GM18517 (cell line): ENCODE results near the gene FCGR1A.
"Not testable (repeated sequence)": the region's sequence is repeated elsewhere in the genome, so short reads cannot be mapped to it uniquely, and the experiment has no call there.

Experiments used
- ATAC-seq: cut with Tn5 transposase; IDR thresholded peaks from one replicate; pipeline ENCODE4 v1.9.1; 2021; ENCODE audit warnings: mild to moderate bottlenecking, moderate library complexity; ENCODE audit not compliant: unreplicated experiment

The FCGR1A gene

GRCh38 chr1:149782600-149782999 is at the start of gene FCGR1A:
Gene FCGR1A, plus strand, starts transcription at chr1:149782694. Its CDS starts 50 bp downstream, at chr1:149782744.
- ATAC-seq: not testable (repeated sequence)

GRCh38 chr1:149732781-149733180 is 49.7 kb upstream of the FCGR1A start:
- ATAC-seq: not testable (repeated sequence)

- ATAC-seq: not testable (repeated sequence)
Observed at GRCh38 chr1:149734692-149735091, 47.8 kb upstream of the FCGR1A start.

GRCh38 chr1:149740148-149740581 is 42.3 kb upstream of the FCGR1A start:
- not testable (repeated sequence) for ATAC-seq

- not testable (repeated sequence) for ATAC-seq
Observed at GRCh38 chr1:149740590-149741230, 41.8 kb upstream of the FCGR1A start.

DNA sequence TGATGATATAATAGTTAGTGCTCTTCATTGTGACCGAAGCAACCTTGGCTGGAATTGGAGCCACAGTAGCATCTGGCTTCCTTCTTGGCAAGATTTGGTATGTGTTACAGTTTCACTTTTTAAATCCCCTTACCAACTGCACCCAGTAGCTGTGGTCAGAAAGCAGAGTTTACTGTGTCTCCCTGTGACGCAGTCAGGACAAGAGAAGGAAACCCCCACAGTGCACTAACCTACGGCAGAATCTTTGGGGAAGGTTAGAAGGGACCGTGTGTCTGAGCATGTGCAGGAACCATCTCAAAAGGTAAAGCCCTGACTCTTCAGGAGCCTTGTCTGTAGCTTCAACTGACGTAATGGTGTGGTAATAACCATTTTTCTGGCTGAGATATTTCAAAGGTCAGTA is 40.6 kb upstream of the FCGR1A start:
- ATAC-seq: not testable (repeated sequence)

- not testable (repeated sequence) for ATAC-seq
Observed at GRCh38 chr1:149746463-149747356, 35.8 kb upstream of the FCGR1A start.

DNA sequence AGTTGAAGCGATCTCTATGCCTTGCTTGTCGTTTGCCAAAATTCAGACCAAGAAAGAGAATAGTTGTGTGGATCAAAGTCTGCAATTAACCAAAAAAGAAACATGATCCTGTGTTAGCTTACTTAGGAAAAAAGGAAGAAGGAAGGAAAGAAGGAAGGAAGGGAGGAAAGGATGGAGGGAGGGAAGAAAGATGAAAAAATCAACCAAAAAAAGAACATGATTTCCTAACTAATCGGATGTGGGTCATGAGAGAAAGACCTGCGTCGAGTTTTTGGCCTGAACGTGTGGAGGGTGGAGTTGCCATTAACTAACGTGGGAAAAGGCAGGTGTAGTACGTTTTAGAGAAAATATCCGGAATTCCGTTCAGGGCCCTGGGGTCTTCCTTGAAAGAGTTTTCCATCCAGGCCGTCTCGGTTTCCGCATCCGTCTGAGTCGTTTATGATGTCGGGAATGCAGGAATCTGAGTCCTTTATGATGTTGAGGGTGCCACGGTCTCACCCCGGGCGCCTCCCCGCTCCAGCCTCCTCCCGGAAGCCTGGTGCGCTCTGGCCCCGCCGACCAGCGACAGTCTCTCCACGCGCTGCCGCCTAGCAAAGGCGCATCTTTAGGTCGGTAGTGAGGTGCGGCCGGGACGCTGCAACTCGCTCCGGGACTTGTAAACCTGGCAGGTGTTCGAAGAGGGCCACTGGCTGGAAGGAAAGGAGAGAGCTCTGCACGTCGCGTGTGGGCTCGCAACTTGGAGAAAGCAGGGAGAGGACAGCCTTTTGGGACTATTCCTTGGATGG is 34.9 kb upstream of the FCGR1A start:
- ATAC-seq: not testable (repeated sequence)

DNA sequence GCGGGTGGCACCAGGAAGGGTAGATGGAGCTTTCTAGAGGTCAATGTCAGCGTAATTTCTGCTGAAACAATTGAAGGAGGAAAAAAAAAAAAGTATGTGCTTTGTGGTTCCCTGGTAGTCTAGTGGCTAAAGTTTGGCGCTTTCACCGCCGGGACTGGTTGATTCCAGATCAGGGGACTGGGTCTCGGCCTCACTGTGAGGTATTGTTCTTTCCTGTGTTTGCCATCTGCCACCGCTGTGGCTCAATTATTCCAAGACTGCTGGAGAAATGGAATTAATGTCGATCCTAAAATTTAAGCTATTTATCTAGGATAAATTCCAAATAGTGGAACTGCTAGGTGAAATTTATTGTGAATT is 34.4 kb upstream of the FCGR1A start:
- not testable (repeated sequence) for ATAC-seq

- not testable (repeated sequence) for ATAC-seq
Observed at GRCh38 chr1:149750562-149750961, 31.9 kb upstream of the FCGR1A start.

DNA sequence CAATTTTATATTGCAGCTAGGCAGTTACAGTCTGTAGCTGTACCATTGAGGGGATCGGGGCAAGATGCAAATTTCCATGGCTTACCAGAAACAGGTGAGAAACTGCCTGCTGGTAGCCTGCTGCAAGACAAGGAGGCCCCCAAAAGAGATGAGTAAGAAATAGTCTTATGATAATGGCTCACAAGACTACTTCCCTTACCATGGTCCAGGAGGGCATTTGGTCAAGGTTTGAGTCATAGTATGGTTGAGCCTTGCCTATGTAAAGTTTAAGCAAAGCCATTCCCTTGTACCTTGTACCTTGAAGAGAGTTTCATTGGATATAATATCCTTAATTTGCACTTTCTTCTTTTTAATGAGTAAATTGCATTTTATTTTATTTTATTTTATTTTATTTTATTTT is 30.3 kb upstream of the FCGR1A start:
- not testable (repeated sequence) for ATAC-seq

DNA sequence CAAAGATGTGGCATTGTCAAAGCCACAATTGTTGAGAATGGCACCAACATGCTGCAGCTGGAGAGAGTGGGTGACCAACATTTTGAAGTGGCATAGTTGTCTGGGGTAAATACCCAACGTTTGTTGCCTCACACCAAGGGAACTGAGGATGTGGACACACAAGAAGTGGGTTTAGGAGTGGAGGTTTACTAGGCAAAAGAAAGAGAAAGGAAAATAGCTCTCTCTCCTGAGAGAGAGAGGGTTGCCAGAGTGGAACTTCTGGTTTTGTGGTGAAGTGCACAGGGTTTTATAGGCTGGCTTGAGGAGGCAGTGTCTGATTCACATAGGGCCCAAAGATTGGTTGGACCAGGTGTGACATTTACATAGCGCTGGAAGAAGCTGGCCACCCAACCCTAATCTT is 29.0 kb upstream of the FCGR1A start:
- not testable (repeated sequence) for ATAC-seq

DNA sequence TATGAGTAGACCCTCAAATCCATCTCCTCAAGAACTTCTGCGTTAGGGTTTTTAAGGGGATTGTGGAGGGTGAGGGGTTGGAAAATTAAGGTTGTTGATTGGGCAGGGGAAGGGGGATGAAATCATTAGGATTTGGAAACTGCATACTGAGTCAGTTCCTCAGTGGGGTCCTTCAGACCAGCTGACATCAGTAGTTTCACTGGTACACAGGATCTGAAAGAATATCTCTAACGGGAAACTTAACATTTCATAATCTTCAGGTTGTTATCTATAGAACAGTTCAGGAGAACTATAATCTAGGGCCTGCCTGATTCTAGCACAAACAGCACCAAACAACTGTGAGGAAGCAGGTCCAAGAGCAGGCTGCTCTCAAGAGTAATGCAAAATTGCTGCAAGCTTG is 27.2 kb upstream of the FCGR1A start:
- not testable (repeated sequence) for ATAC-seq

DNA sequence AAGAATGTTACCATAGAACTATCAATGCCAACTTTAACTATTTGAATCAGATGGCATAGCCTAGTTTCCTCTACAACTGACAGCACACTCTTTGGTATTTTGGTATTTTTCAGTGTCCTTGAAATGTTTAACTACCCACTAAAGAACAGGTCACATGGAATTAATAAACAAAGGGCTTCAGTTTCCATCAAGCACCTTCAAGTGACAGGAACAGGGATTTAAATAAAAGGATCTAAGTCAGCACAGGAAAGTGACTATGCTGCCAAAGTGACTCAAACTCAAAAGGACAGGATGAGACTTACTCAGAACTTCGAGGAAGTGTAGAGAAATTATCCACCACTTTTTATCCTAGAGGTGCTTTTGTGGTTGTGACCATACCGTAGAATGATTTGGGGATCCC is 20.2 kb upstream of the FCGR1A start:
- not testable (repeated sequence) for ATAC-seq

DNA sequence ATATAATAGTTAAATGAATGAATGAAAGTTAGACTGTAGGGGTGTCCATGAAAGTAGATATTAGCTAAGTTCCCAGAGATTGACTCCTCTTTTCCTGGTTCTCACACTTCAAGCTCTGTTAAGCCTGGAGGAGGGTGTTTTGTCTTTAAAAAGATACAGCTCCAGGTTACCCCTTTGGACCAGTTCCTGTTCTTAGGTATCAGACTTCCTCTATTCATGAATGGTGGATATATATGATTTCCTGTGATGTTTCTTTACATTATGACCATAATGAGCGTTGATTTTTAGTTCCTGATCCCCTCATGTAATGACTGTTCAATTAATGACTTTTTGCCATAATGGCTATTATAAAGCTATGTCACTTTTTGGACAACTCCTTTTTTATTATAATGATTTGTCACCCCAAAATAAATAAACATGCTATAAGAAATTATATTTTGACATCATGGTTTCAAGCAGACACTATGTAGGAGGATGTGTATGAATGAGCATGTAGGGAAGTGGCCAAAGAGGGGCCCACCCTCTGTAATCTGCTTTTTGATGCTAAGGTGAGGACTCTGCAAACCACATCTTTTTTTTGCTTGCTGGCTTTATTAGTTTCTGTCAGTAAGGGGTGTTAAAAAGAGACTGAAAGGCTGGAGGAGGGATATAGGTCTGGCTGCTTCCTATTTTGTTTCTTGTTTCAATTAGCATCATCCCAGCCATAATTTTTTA is 18.2 kb upstream of the FCGR1A start:
- ATAC-seq: not testable (repeated sequence)

DNA sequence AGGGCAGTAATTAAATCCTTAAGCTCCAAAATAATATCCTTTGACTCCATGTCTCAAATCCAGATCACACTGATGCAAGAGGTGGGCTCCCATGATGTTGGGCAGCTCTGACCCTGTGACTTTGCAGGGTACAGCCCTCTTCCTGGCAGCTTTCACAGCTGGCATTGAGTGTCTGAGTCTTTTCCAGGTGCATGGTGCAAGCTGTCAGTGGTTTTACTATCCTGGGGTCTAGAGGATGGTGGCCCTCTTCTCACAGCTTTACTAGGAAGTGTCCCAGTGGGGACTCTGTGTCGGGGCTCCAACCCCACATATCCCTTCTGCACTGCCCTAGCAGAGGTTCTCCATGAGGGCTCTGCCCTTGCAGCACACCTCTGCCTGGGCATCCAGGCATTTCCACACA is 16.3 kb upstream of the FCGR1A start:
- not testable (repeated sequence) for ATAC-seq

GRCh38 chr1:149769216-149769615 is 13.3 kb upstream of the FCGR1A start:
- ATAC-seq: not testable (repeated sequence)

DNA sequence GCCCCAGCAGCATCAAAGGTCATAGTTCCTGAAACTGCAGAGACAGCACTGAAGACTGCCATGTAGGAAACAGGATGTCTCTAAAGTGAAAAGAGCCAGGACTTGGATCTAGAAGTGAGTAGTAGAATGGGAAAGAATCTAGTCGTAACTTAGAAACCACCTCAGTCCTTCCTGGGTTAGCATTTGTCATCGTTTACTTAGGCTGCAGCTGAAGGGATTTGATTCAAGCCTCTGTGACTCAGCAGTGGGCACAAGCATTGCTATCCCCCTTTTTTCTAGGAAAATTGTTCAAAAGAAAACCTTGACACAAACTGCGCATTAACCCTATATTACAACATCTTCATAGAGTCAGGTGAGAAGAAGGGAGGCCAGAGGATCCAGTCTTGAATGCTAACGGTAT is 11.8 kb upstream of the FCGR1A start:
- not testable (repeated sequence) for ATAC-seq

GRCh38 chr1:149771653-149772425 is 10.7 kb upstream of the FCGR1A start:
- ATAC-seq: not testable (repeated sequence)
